ENCODE measurements around the gene SRPK1.
"Not testable (repeated sequence)": the region's sequence is repeated elsewhere in the genome, so short reads cannot be mapped to it uniquely, and the experiment has no call there.

SRPK1 gene

GRCh38 chr6:35931120-35931561 is 10.2 kb upstream of the SRPK1 start:
- no peak for DNase-seq (ENCODE audit: low spot score)

DNA sequence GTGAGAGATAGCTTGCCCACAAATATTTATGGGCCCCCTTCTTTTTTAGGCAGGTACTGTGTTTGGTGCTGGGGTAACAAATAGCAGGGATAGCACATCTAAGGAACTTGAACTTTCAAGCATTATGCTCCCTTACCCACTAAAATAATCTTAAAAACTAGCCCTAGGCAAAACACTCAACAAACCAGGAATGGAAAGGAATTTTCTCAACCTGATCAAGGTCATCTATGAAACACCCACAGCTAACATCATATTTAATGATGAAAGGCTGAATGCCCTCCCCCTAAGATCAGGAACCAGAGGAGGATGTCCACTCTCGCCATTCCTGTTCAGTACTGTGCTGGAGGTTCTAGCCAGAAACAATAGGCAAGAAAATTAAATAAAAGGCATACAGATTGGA is 8.7 kb upstream of the SRPK1 start:
- DNase-seq (ENCODE audit: low spot score): no peak

DNA sequence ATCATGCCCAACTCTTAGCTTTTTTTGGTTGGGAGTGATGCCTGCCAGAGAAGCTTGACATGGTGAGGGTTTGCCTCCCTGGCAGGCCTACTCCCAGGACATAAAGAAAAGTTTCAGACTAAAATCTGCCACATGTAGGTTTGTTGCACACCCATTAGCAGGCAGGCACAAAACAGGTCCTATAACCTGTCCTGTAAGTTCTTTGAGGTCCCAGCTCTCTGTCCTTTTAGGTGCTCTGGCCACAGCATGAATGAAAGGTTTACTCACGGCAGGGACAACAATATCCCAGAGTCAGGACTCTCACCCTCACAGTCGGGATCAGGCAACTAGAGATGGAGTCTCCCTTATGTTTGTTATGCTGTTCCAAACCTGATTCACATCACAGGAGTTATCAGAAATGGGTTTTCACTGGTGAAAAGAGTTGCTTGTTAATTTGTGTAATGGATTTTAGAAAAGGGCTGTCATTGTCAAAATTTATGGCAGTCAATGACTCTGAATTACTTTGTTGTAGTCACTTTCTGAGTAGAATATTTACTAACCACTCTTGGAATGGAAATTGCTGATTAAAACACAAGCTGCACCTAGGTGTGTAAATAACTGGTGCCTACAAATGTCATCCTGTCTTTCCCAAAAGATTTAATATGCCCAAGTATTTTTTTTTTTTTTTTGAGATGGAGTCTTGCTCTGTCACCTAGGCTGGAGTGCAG is 5.8 kb upstream of the SRPK1 start:
- DNase-seq (ENCODE audit: low spot score): no peak

DNA sequence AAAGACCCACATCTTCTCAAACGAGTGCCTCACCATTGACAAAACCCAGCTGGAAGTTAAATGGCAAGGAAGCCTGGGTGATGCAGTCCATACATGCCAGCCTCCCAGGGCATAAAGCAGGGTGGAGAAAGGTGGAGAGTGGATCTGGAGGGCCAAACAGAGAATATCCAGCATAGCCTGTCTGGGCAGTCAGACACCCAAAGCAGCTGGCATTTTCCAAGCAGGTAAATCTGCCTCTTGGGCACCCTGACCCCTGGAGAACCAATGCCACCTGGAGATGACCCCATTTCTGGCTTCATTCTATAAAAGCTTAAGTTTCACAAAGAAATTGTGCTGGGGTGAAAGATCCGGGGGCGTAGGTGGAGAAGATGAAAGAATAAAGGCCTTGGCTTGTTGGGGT is 5.1 kb upstream of the SRPK1 start:
- no peak for DNase-seq (ENCODE audit: low spot score)

DNA sequence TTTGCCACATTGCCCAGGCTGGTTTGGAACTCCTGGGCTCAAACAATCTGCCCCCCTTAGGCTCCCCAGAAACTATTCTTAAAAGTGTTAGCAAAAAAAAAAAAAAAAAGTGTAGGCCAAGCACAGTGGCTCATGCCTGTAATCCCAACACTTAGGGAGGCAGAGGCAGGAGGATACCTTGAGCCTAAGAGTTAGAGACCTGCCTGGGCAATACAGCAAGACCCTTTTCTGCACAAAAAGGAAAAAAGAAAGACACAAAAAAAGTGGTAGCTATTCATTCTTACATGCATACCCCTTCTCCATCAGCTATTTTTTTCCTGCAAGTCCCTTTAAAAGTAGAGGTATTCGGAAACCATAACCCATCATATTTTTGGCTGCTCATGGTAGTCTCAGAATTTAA is 3.2 kb upstream of the SRPK1 start:
- no peak for DNase-seq (ENCODE audit: low spot score)

- no peak for DNase-seq (ENCODE audit: low spot score)
Observed at GRCh38 chr6:35922139-35922554, 1.2 kb upstream of the SRPK1 start.

- DNase-seq (ENCODE audit: low spot score): peak; percentile 46
Observed at GRCh38 chr6:35919827-35920751, 809 bp downstream of the SRPK1 start.

GRCh38 chr6:35919085-35919826 is 1.6 kb downstream of the SRPK1 start:
- no peak for DNase-seq (ENCODE audit: low spot score)

DNA sequence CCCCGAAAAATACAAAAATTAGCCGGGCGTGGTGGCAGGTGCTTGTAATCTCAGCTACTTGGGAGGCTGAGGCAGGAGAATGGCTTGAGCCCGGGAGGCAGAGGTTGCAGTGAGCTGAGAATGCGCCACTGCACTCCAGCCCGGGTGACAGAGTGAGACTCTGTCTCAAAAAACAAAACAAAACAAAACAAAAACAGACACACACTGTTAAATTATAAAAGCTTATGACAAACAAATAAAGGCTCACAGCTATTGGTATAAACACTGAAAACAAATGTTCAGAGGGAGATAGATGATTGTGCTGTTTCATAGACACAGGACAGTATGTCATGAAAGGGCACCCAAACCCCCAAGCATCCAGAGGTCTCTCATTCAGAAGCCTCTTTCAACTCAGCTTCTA is 4.0 kb downstream of the SRPK1 start:
- not testable (repeated sequence) for DNase-seq (ENCODE audit: low spot score)

GRCh38 chr6:35916056-35916455 is 4.8 kb downstream of the SRPK1 start:
- no peak for DNase-seq (ENCODE audit: low spot score)

DNA sequence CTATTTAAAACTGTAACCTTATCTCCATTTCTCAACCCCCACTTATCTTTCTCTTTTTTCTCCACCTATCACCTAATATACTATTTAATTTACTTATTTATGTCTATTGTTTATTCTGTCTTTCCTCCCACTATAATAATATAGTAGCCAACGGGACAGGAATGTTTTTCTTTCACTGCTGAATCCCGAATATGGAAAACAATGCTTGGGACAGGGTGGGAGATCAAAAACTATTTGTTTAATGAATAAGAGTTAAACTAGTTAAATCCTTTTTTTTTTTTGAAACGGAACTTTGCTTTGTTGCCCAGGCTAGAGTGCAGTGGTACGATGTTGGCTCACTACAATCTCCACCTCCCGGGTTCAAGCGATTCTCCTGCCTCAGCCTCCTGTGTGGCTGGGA is 6.4 kb downstream of the SRPK1 start:
- DNase-seq (ENCODE audit: low spot score): no peak

GRCh38 chr6:35911871-35912653 is 8.8 kb downstream of the SRPK1 start:
- DNase-seq (ENCODE audit: low spot score): no peak

DNA sequence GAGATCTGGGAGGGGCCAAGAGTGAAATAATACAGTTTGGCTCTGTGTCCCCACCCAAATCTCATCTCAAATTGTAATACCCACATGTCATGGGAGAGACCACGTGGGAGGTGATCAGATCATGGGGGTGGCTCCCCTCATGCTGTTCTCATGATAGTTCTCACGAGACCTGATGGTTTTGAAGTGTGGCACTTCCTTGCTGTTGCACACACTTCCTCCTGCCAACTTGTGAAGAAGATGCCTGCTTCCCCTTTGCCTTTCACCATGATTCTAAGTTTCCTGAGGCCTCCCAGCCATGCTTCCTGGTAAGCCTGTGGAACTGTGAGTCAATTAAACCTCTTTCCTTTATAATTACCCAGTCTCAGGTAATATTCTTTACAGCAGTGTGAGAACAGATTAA is 11.3 kb downstream of the SRPK1 start:
- not testable (repeated sequence) for DNase-seq (ENCODE audit: low spot score)

- not testable (repeated sequence) for DNase-seq (ENCODE audit: low spot score)
Observed at GRCh38 chr6:35908753-35909401, 12.0 kb downstream of the SRPK1 start.

- DNase-seq (ENCODE audit: low spot score): no peak
Observed at GRCh38 chr6:35907750-35908149, 13.1 kb downstream of the SRPK1 start.

GRCh38 chr6:35906499-35906846 is 14.4 kb downstream of the SRPK1 start:
- no peak for DNase-seq (ENCODE audit: low spot score)

- DNase-seq (ENCODE audit: low spot score): no peak
Observed at GRCh38 chr6:35905841-35906498, 14.9 kb downstream of the SRPK1 start.

- DNase-seq (ENCODE audit: low spot score): no peak
Observed at GRCh38 chr6:35905141-35905785, 15.6 kb downstream of the SRPK1 start.

GRCh38 chr6:35903679-35904078 is 17.2 kb downstream of the SRPK1 start:
- no peak for DNase-seq (ENCODE audit: low spot score)

- no peak for DNase-seq (ENCODE audit: low spot score)
Observed at GRCh38 chr6:35900448-35900847, 20.4 kb downstream of the SRPK1 start.

Data from hepatic stellate cell (primary cell).